HCT116 (cell line): Measurements from ENCODE around the gene FGGY.

Source experiments
- POLR2A ChIP-seq: IDR thresholded peaks from 2 replicates; pipeline ENCODE4 v1.7.0; 2011; ENCODE audit warnings: borderline replicate concordance; ENCODE audit not compliant: insufficient read depth, insufficient read length; ENCODE audit errors: extremely low read depth
- TF ChIP-seq, protein P1 (sequence below): IDR thresholded peaks from 2 replicates; pipeline ENCODE4 v1.6.1; 2012

DNA sequence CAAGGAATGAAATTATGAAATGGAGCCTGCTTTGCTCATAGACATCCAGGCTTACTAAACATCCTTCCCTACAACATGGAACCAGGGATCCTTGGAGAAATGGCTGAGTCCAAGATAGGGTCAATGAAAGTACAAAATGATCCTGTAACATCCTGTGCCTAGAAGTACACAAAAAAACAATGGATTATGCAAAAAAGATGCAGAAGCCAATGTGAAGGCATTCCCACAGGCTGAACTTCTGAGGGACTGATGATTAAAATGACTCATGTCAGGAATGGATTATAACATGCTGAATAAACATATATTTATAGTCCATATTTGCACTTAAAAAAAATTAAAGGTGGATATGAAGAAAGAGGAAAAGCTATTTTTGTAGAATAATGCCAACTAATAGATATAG, 507.4 kb downstream of the FGGY start:
- TF ChIP-seq, protein P1, sequence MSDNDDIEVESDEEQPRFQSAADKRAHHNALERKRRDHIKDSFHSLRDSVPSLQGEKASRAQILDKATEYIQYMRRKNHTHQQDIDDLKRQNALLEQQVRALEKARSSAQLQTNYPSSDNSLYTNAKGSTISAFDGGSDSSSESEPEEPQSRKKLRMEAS, result no peak
- no peak for TF ChIP-seq POLR2A
